Left lung (tissue), 10 donors: ENCODE measurements around the gene PIANP. TPM values are rescaled to one million over a fixed set of nuclear protein-coding genes. Genes with fewer than 3 reads are reported as not detected.

Experiments
- ATAC-seq: fragments of 200-7000 bp; cut with Tn5 transposase; one replicate; pipeline ENCODE4 v1.9.1; 2020; ENCODE audit warnings: moderate library complexity
- DNase-seq, 4 donors: peaks; one replicate each; pipeline ENCODE4 v3.0.0-alpha.2; 2013 to 2020
- H3K27ac ChIP-seq, 2 donors: fragments of 200-600 bp; sonication (generic) in 1 of 2; one replicate each; pipeline versions ENCODE4 v1.5.0 to v1.8.0; 2020 to 2021
- H3K27me3 ChIP-seq, 2 donors: fragments of 200-600 bp; sonication (generic) in 1 of 2; one replicate each; pipeline versions ENCODE4 v1.5.0 to v1.8.0; 2020 to 2021
- H3K36me3 ChIP-seq, 2 donors: fragments of 200-600 bp; sonication (generic) in 1 of 2; one replicate each; pipeline versions ENCODE4 v1.5.0 to v1.8.0; 2020 to 2021
- H3K4me1 ChIP-seq, 2 donors: fragments of 200-600 bp; one replicate each; pipeline ENCODE4 v1.8.0; 2021
- H3K4me3 ChIP-seq, 2 donors: fragments of 200-600 bp; sonication (generic) in 1 of 2; one replicate each; pipeline versions ENCODE4 v1.5.0 to v1.8.0; 2020 to 2021; ENCODE audit warnings: mild to moderate bottlenecking in 1 of 2
- H3K9me3 ChIP-seq, 2 donors: fragments of 200-600 bp; sonication (generic) in 1 of 2; one replicate each; pipeline versions ENCODE4 v1.5.0 to v1.8.0; 2020 to 2021
- CTCF ChIP-seq, 2 donors: fragments of 200-600 bp; sonication (generic) in 1 of 2; IDR thresholded peaks; one replicate each; pipeline versions ENCODE4 v1.5.0 to v1.8.0; 2021; ENCODE audit warnings: antibody characterized with exemption in 2 of 2
- intact Hi-C, 2 donors: fragments of 100-400 bp; cut with DNase I; formaldehyde crosslinking; loops; one replicate each; pipeline versions ENCODE4 v1.11.2 to v1.14.2; 2022
- polyA plus RNA-seq, 6 donors: library from polyadenylated mRNA; unstranded; fragments of 120-200 nt; gene quantifications; one replicate each; pipeline ENCODE4 v1.2.1, GENCODE V29; 2013; ENCODE audit not compliant: insufficient read length in 6 of 6
- total RNA-seq, 2 donors: library from RNA; stranded (reverse); fragmentation: NEBNext Ultra II Directional; extraction: Animal tissue kit (Norgen Biotek cat#: 25700); gene quantifications; one replicate each; pipeline ENCODE4 v1.2.1, GENCODE V29; 2021
- donor health status: DM: no; HTN: yes; CAD: no.
- donor health status: DM: no; HTN: no; CAD: no.

PIANP gene
- total and polyA plus RNA-seq, 8 donors: 0.18 to 8.0 (median 5.6) TPM

DNA sequence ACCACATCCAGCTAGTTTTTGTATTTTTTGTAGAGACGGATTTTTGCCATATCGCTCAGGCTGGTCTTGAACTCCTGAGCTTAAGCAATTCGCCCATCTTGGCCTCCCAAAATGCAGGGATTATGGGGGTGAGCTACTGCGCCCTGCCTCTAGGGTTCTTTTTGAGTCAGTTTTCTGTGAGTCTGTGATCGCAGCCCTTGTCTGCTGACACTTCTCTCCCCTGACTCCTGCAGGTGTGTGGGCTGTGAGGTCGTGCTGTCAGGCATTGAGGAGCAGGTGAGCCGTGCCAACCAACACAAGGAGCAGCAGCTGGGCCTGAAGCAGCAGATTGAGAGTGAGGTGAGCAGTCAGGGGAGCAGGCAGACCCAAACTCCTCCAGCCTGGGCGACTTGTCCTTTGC, 29.6 kb upstream of the PIANP start:
- Histone ChIP-seq H3K9me3 (no peaks in the 10 kb centered on the region), H3K4me1 (peaks cover 3 to 10% of the 10 kb centered on the region in 2 donors), H3K36me3 (peaks cover 0 to 73% of the 10 kb centered on the region in 2 donors), H3K4me3 (no peak overlapping the region), H3K27ac (no peak overlapping the region), H3K27me3 (no peaks in the 10 kb centered on the region)
- intact Hi-C loops: no loop called here
- DNase-seq (no peak), ATAC-seq (no peak)
- TF ChIP-seq CTCF (IDR thresholded peaks at IDR 0.05): no peak

DNA sequence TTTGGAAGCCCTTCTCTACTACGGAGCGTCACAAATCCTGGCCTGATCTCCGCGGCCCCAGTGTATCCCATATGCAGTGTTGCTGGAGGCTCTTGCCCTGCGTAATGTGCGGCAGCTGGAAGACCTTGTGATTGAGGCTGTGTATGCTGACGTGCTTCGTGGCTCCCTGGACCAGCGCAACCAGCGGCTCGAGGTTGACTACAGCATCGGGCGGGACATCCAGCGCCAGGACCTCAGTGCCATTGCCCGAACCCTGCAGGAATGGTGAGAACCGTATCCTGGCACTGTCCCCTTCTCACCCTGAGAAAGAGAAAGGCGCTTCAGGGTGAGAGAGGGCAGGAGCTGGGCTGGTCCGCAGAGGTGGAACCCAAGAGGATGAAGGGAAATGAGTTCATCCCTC, 28.6 kb upstream of the PIANP start:
- H3K27me3 ChIP-seq: no peaks in the 10 kb centered on the region
- peaks cover 7 to 16% of the 10 kb centered on the region in 2 donors for H3K4me1 ChIP-seq
- no peak for TF ChIP-seq CTCF (IDR thresholded peaks at IDR 0.05)
- no peak for DNase-seq
- no peak overlapping the region for H3K27ac ChIP-seq
- intact Hi-C loops: no loop called here
- no peak for ATAC-seq
- peaks cover 0 to 64% of the 10 kb centered on the region in 2 donors for H3K36me3 ChIP-seq
- H3K4me3 ChIP-seq: no peak overlapping the region
- H3K9me3 ChIP-seq: no peaks in the 10 kb centered on the region

DNA sequence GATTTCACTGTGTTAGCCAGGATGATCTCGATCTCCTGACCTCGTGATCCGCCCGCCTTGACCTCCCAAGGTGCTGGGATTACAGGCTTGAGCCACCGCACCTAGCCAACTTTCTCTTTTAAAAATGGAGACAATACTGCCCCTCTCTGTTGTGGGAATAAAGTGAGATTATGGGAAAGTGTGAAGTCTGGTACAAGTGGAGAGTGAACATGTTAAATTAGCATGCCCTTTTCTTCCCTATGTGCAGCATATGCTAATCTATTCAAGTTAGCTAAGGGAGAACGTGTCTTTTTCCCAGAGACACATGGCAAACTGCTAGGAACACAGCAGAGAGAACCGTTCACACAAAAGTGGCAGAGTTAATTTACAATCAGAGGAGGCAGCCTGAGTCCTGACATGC, 24.7 kb upstream of the PIANP start:
- intact Hi-C loops: no loop called here
- DNase-seq: no peak
- H3K4me3 ChIP-seq: peak overlapping the region in 1 of 2 donors; percentile 60

DNA sequence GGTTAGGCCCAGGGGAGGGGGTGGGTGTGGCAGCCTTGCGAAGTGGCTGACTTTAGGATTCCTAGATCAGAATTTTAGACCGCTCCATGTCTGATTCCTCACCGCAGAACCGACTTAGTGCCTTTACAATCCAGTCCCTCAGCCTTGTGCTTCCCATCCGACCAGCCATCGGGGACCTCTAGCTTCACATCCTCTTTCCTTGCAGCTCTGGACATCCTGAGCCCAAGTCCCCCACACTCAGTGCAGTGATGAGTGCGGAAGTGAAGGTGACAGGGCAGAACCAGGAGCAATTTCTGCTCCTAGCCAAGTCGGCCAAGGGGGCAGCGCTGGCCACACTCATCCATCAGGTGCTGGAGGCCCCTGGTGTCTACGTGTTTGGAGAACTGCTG, 23.8 kb upstream of the PIANP start:
- intact Hi-C loops: no loop called here
- peak overlapping the region; percentile 86 to 97 for H3K27ac ChIP-seq
- peaks cover 0 to 25% of the 10 kb centered on the region in 2 donors for H3K36me3 ChIP-seq
- no peaks in the 10 kb centered on the region for H3K27me3 ChIP-seq
- H3K4me1 ChIP-seq: peaks cover 7 to 20% of the 10 kb centered on the region in 2 donors
- peak overlapping the region; percentile 60 to 61 for H3K4me3 ChIP-seq
- DNase-seq (peak in 1 of 4 donors; percentile 36), ATAC-seq (peak; percentile 27)
- H3K9me3 ChIP-seq: no peaks in the 10 kb centered on the region
- no peak for TF ChIP-seq CTCF (IDR thresholded peaks at IDR 0.05)

More for the DNA sequence above, 24.7 kb upstream of the PIANP start:
- Histone ChIP-seq H3K27ac (no peak overlapping the region), H3K36me3 (peaks cover 0 to 35% of the 10 kb centered on the region in 2 donors), H3K4me1 (peaks cover 7 to 20% of the 10 kb centered on the region in 2 donors), H3K9me3 (no peaks in the 10 kb centered on the region), H3K27me3 (no peaks in the 10 kb centered on the region)
- ATAC-seq: no peak
- TF ChIP-seq CTCF (IDR thresholded peaks at IDR 0.05): no peak

GRCh38 chr12:6723607-6724408, 23.2 kb upstream of the PIANP start, which contains the start of gene COPS7A:
TSS of gene COPS7A (plus strand) at chr12:6724046. CDS start at chr12:6724657, 611 bp downstream.
- peak within 1 kb of the TSS; percentile 60 to 61 for H3K4me3 ChIP-seq
- H3K27me3 ChIP-seq: peaks cover 0 to under 1% of the 10 kb centered on the region in 2 donors
- peak in 1 of 2 donors; percentile 21 for TF ChIP-seq CTCF (IDR thresholded peaks at IDR 0.05)
- ATAC-seq: peak; percentile 98
- H3K9me3 ChIP-seq: no peaks in the 10 kb centered on the region
- H3K4me1 ChIP-seq: peaks cover 7 to 20% of the 10 kb centered on the region in 2 donors
- intact Hi-C loops: no loop called here
- peaks cover 0 to 19% of the 10 kb centered on the region in 2 donors for H3K36me3 ChIP-seq
- peak within 1 kb of the TSS; percentile 86 to 97 for H3K27ac ChIP-seq
- peak; percentile 95 to 99 (median 98) for DNase-seq
